ENCODE results near the gene FLT4.

FLT4 gene

DNA sequence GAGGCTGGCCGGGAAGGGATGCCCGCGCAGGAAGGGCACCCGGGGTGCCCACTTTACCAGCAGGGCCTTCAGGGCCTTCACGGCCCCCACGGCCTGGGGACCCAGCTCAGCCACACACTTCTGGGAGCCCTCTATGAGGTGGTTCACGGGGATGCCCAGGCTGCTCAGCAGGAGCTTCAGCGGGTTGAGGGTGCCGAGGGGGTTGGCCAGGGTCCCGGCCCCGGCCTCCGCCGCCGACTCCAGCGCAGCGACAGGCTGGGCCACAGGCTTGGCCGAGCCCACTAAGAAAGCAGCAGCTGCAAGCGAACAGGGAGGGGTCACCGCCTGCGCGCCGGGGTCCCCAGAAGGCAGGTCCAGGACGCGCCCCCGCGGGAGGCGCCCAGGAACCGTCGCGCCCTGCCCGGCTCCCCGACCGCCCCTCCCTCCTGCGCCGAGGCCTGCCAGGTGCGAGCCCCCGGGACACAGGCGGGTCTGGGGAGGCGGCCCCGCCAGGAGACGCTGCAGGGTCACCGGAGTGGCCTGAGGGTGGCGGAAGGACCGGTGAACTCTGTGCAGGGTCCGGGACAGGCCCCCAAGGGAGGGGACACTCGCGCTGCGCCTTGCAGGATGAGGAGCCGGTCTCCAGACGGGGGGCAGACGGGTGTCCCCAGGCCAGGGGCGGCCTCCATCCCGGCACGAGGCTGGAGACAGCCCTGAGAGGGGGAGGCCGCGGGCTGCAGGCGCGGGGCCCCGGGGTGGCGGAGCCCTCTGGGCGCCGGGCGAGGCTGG, 58.7 kb downstream of the FLT4 start:
- ATAC-seq (peak; percentile 12), DNase-seq (no peak)

DNA sequence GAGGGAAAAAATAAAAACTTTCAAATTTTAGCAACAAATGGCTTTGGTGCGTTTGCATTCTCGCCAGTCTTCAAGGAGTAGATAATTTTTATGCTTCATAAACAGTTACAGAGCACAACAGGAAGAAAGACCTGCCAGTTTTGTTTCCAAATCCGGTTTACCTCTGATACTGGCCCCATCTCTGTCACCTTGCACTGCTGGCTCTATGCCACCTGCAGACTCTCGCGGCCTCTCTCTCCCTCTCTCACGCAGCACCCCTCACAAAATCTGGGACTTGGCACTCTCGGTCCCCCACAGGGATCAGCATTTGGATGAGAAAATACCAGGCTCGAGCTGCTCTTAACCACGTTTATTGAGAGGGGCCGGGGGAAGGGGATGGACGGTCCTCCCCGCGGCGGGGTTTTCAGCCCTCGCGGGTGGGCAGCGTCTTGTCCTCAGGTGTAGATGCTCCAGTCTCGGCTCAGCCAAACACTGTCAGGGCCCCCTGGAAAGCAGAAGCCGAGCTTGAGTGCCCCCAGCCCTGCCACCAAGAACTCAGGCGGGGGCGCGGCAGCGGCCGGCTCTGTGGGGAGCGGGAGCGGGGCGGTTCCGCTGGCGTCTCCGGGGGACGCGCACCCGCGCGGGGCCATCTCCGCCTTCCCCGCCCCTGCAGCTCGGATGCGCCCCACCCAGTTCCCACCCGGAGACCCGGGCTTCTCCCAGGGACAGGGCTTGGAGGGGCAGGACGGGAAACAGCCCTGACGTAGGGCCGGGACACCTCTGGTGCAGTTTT, 59.4 kb downstream of the FLT4 start:
- DNase-seq (no peak), ATAC-seq (no peak)

DNA sequence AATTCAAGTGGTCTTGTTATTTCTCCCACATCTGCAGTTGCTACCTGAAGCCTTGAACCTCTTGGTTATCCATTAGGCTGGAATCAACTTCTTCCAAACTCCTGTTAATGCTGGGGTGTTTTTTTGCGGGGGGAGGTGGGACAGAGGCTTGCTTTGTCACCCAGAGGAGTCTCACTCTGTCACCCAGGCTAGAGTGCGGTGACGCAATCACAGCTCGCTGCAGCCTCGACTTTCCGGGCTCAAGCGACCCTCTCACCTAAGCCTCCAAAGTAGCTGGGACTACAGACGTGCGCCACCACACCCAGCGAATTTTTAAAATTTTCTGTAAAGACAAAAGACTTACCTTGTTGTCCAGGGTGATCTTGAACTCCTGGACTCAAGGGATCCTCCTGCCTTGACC, 62.5 kb downstream of the FLT4 start:
- ATAC-seq (no peak), DNase-seq (no peak)

DNA sequence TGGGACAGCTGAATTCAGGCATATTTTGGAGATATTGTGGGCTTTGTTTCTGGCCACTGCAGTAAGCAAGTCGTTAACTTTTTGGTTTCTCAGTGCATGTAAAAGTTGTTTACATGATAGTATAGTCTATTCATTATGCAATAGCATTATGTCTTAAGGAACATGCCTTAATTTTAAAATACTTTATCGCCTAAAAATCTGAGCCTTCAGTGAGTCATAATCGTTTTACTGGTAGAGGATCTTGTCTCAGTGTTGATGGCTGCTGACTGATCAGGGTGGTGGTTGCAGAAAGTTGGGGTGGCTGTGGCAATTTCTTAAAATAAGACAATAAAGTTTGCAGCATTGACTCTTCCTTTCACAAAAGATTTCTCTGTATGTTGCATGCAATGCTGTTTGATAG, 63.2 kb downstream of the FLT4 start:
- no peak for ATAC-seq
- DNase-seq = no peak

DNA sequence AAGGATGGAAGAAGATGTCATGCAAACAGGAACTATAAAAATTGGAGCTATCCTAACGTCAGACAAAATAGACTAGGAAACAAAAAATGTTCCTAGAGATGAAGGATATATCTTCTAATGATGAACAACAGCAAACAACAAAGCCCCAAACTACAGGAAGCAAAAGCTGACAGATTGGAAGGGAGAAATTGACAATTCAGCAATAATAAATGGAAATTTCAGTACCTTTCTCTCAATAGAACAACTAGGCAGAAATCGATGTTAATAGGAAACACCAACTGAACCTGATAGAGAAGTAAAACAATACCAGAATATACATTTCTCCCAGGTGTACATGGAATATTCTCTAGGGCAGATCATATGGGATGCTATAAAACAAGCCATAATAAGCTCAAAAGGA, 65.7 kb downstream of the FLT4 start:
- DNase-seq (no peak), ATAC-seq (no peak)

DNA sequence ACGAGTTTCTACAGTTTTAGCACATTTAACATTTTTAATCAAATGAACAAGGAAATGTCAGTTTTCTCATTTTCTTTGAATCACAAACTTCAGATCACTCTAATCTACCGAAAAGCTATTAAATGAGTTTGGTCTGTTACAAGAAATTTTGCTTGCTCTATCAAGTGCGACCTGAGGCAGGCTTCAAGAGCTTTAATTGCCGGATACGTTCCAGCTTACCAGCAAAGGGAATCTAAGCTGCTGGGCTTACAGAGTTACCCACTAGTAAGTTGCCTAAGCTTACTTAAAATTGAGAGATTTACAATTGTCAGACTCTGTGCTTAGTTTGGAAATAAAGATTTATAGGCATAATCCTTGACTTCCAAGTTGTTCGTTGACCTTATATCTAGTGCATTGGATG, 68.7 kb downstream of the FLT4 start:
- DNase-seq = no peak
- no peak for ATAC-seq

DNA sequence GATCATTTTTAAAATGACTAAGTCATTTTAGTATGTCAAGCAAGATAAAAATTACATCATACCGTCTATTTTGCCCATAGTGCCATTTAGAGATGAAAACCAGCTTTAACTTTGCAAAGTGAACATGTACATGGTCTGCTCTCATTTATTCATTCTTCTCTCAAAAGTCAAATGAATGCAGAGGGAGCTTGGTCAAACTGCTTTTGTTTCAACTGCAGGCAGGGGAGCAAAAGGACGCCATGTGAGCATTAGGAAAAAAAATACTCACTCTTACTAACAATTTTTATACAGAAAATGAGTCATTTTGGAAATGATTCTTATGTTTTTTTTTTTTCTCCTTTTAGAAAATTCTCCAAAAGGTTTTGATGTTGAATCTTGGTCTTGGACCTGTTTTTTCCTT, 73.8 kb downstream of the FLT4 start:
- no peak for DNase-seq
- no peak for ATAC-seq

DNA sequence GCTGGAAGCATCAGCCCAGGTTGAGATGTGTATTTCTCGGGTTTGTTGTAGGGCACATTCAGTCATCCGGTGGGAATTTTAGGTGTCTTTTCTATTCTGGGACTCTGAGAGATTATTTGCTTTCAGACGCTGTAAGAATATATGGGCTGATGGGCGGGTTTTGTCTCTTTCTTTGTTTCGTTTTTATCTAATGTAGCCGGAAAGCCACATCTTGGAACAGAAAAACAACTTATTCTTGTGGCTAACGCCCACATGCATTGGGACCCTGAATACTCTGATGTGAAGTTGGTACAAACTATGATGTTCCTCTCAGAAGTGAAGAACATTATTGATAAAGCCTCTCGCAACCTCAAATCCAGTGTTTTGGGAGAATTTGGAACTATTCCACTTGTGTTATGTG, 80.5 kb downstream of the FLT4 start:
- DNase-seq (no peak), ATAC-seq (peak; percentile 19)

DNA sequence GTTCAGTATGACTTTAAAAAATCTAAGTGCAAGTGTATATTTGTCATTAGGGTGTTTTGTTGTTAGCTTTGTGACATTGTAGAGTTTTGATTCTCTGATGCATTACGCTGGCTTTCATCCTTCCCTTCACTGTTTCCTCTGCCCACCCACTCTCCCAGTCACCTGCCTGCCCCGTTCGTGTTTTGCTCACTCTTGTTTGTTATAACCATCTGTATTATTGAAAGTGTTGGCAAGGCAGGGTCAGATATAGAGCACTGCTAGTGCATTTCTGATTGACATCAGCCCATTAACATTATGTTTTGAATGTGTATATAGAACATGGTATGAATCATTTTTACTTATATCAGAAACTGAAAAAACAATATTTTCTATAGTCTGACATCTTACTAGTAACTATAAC, 85.4 kb downstream of the FLT4 start:
- no peak for ATAC-seq
- no peak for DNase-seq

DNA sequence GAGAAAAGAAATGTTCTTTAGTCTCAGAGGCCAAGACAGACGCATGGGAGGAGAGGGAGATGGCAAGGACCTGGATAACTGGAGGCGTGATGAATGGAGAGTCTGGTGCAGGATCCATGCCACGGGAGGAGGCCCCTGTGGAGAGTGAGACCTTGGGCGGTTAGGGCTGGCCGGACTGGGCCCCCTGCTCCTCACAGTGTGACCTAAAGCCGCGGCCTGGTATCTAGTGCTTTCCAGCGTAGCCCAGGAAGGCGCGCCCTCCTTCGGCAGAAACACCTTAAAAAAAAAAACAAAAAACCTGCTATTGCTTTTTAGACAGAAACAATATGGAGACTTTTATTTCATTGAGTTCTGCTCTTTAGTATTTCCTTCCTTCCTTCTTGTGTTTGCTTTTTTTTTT, 91.2 kb downstream of the FLT4 start:
- ATAC-seq = no peak

DNA sequence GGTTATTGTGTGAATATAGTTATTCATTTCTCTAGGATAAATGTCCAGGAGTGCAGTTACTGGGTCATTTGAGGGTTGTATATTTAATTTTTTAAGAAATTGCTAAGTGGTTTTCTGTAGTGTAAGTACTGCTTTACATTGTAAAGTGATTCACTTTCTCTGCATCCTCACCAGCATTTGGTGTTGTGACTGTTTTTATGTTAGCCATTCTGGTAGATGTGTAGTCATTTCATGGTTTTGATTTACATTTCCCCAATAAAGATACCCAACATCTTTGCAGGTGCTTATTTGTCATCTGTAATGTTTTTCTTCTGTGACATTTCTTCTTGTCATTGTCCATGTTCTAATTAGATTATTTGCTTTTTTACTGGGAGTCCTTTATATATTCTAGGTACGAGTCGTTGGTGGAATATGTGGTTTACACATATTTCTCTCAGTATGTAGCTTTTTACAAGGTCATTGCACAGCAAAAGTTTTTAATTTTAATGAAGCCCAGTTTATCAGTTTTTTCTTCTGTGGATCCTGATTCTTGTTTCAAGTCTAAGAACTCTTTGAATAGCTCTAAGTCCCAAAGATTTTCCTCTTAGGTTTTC, 92.1 kb downstream of the FLT4 start:
- no peak for DNase-seq
- ATAC-seq = peak; percentile 57

More for the DNA sequence above, 91.2 kb downstream of the FLT4 start:
- no peak for DNase-seq

DNA sequence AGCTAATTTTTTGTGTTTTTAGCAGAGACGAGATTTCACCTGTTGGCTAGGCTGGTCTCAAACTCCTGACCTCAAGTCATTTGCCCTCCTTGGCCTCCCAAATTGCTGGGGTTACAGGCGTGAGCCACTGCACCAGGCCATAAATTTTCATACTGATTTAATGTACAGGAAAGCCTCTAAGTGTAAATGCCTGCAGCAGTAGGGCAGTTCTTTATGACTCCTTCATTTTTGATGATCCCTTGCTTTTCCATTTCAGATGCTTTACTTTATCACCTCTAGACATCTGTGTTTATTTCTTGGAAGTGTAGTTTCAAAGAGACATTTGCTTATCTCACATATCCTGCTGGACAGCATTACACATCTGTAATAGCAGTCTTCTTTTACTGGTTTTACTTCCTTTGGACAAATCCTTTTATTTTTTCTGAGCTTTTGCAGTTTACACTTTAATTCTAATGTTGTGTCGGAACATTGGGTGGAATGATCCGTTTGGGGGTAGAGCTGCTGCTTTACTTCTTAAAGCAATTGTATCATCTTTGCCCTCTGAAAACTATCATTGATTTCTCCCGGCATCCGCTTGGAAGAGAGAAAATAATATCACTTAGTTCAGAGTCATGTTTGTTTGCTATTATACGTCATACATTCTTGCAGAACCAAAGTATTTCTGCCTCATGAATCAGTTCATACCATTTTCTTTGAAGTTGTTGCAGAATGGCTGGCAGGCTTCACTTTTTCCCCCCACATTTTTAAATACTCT, 94.1 kb downstream of the FLT4 start:
- no peak for ATAC-seq
- no peak for DNase-seq

DNA sequence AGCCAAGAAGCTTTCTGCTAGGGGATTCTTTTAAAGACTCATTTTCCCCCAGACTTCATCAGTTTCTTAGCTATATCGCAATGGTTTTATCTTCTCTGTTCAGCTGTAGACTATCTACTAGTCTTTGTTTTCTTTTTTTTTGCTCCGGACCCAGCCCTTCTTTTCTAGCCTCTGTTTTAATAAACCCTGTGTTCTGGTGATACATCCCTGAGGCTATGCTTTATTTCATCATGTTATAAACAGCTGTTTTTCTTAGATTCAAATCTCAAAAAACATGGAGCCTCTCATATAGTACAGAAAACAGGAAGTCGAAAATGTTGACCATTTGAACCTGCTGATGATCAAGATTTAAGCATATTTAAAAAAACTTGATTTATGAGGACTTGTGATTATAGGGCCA, 95.9 kb downstream of the FLT4 start:
- no peak for DNase-seq

More for the DNA sequence above, 95.9 kb downstream of the FLT4 start:
- no peak for ATAC-seq

Data from stimulated activated naive CD8-positive, alpha-beta T cell treated with anti-CD3 and anti-CD28 coated beads, Interleukin-15, Interleukin-2, amounts not matched to agents 100 U/mL and 50 U/mL, for 24 hours (primary cell).